Measurements from ENCODE around the gene GSTM3.
"Not testable (repeated sequence)": the region's sequence is repeated elsewhere in the genome, so short reads cannot be mapped to it uniquely, and the experiment has no call there.

Gene GSTM3

GRCh38 chr1:109761227-109762038 is 20.6 kb upstream of the GSTM3 start:
- no peak for DNase-seq

GRCh38 chr1:109760581-109761226 is 19.9 kb upstream of the GSTM3 start:
- DNase-seq, result no peak

DNA sequence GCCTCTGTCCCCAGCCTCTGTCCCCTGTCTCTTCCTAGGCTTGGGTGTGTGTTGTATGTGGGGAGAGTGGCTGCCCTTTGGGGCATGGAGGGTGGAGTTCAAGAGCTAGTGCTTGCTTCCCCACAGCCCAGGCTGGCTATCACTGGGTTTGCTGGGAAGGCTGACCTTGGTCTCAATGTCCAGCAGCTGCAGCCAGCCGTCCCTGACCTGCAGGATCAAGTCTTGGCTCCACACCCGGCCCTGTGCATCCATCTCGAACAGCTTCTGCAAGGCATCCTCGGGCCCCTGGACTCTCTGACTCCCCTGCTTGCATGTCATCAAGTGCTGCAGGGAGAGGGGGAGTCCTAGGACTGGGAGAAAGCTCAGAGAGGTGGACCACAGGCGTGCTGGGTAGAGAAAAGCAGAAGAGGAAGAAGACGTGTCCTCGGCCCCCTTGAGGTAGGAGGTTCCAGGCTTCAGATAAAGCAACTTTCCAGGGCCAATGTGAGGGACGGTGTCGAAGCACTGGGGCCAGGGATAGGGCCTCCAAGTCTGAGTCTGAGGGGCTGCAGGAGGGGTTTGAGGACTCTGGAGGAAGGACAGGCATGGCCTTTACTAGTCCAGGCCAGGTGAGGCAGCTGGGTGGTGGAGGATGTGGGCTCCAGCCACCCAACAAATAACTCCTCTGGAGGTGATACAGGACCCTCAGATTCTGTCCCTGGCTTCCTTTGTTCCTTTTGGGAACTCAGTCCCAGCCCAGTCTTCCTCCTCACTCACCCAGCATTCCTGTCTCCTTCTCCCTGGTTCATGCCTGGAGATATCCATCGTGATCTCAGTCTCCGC is 18.9 kb upstream of the GSTM3 start:
- DNase-seq, result no peak

DNA sequence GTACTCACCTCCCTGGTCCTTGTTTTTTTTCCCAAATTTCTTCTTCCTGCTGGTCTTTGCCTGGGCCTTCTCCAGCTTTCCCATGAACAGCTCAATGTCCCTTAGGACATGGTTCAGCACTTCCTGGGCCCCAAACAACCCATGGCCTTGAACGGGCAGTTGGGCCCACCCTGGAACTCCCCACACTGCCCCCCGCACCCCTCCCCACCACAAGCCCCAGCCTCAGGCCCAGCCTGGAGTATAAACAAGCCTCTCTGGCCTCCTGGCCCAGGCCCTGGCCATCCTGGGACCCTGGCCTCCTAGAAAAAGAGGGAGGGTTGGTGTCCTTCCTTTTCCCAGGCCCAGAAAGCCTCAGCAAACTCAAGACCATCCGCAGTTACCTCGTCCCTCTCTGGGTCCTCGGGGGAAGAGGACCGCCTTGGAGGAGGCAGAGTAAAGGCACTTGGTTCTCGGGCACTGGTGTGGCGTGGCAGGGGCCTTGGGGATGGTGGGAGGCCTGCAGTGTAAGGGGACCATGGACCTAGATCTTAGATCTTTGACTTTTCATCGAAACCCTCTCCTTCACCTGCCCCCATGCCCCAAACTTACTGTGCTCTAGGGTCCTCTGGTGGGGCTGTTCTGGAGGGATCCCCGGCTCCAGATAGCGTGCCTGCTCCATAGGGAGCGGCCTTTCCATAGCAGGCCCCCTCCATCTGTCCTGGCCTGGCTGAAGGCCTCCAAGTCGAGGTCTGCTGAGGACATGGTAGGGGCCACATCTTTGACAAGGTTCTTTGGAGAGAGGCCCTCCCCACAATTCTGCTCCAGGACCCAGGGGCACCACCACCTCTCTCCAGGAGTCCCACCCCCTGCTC is 17.3 kb upstream of the GSTM3 start:
- DNase-seq, result no peak

GRCh38 chr1:109756848-109757521 is 16.1 kb upstream of the GSTM3 start:
- DNase-seq, result no peak

GRCh38 chr1:109756325-109756724 is 15.5 kb upstream of the GSTM3 start:
- not testable (repeated sequence) for DNase-seq

GRCh38 chr1:109754738-109755137 is 13.9 kb upstream of the GSTM3 start:
- DNase-seq, result no peak

- DNase-seq, result no peak
Measured at GRCh38 chr1:109751531-109752260, 10.9 kb upstream of the GSTM3 start.

GRCh38 chr1:109750920-109751319 is 10.1 kb upstream of the GSTM3 start:
- DNase-seq, result no peak

GRCh38 chr1:109750241-109750882 is 9.5 kb upstream of the GSTM3 start:
- DNase-seq, result no peak

- no peak for DNase-seq
Measured at GRCh38 chr1:109749221-109749620, 8.4 kb upstream of the GSTM3 start.

GRCh38 chr1:109748311-109748710 is 7.5 kb upstream of the GSTM3 start:
- not testable (repeated sequence) for DNase-seq

GRCh38 chr1:109739738-109740614 is 862 bp downstream of the GSTM3 start:
- peak; percentile 84 for DNase-seq

DNA sequence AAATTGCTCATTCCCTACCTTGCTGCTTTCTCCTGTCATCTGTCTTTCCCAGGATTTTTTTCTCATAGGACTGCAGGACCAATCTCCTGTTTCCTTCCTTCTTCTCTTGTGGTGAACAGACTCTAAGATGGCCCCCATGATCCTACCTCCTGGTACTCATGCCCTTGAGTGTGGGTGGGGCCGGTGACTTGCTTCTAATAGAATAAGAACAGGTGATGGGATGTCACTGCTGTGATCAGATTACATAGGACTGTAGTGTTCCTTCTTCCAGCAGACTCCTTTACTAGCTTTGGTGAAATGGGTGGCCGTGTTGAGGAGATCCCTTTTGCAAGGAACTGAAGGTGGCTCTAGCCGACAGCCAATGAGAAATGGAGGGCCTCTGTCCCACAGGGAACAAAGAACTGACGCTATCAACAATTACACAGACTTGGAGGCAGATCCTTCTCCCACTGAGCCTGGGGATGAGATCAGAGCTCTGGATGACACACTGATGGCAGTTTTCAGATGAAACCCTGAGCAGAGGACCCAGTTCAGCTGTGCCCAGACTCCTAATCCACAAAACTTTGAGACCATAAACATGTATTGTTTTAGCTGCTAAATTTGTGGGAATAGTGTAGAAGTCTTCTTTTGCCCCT is 7.5 kb downstream of the GSTM3 start:
- no peak for DNase-seq

DNA sequence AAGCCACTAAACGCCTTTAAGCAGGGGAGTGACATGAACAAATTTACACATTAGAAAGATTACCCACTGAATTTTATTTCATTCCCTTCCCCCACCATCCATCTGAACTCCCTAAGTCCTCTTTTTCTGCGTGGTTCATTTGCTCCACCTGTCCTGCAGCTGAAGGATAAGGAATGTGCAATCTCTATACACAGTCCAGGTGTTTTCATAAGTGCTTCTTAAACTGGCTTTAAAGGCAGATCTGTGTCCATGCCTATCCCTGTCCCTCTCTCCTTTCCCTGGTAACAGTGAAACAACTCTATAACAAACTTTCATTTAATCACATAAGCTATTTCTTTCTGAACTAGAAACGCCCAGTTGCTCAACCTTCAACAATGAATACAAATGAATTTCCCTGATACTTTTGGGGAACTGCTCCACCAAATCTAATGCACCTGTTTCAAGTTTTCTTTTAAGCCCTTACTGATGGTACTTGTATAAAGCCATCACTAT is 8.4 kb downstream of the GSTM3 start:
- DNase-seq, result no peak

GRCh38 chr1:109730666-109731065 is 10.2 kb downstream of the GSTM3 start:
- DNase-seq, result no peak

GRCh38 chr1:109728870-109729269 is 12.0 kb downstream of the GSTM3 start:
- no peak for DNase-seq

- DNase-seq, result no peak
Measured at GRCh38 chr1:109726728-109727373, 14.0 kb downstream of the GSTM3 start.

DNA sequence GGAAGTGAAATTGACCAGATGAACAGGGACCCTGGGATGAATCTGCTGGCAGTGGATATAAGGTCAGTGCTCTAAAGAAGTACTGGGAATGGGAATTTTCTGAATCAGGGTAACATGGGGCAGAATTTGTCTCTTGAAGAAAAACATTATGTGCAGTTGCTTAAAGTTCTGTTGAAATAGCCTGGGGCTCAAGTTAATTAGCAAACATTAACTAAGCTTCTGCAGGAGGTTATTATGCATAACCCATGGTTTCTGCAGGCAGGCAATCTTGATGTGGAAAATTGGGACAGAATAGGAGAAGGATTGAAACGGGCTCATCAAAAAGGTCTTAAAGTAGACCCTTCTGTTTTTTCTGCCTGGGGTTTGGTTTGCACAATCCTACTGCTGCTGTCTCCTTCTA is 14.8 kb downstream of the GSTM3 start:
- no peak for DNase-seq

Data from hematopoietic multipotent progenitor cell treated with erythropoietin and hydrocortisone succinate and interleukin-3 and kit ligand, for 6 days (in vitro differentiated cells).